ENCODE data around the gene OLFML2B.

Gene OLFML2B

DNA sequence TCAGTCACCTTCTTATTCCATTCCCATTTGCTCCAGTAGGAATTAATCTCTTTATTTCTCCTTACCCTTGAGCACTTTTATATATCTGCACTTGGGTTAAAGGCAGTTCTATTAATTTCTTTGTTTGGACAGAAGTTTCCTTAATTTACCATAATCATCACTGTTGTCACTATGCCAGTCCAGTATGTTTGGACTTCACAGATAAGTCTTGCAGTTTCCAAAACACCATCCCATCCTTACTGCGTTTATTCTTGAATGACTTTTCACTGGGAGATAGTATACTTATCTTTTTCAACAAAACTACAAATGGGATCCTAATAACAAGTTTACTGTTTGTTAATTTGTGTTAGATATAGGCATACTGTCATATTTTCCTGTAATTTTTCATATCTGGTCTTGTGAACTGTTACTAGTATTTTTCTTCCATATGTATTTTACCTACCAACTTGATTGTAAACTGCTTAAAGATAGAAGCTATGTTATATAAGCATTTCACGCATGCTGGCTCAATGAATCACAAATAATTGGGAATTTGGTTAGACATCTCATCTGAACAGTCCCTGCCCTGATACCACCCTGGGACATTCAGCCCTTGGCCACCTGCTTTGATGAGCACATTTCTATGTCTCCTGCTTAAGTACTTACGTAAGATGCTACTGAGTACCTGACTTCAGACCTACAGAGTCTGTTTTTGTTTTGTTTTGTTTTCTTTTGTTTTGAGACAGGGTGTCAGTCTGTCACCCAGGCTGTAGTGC, 78.2 kb downstream of the OLFML2B start:
- no peak for DNase-seq (ENCODE audit: low read depth in 3 of 3)

DNA sequence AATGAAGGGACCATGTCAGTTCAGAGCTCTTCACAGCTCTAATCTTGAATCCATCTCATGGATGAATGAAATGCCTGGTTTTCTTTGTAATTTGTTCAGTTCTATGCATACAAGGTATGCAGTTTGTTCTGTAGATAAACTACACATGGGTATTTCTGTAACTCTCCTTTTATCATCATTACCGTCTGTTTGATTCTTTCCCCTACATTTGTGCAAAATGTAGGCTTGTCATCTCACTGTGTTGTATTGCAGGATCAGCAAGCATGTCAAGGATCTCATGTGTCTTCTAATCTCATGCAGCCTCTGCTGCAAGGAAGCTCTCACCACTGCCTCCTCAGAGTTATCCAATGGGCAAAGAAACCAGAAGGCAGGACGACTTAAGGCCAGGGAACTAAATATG, 79.3 kb downstream of the OLFML2B start:
- no peak for DNase-seq (ENCODE audit: low read depth in 3 of 3)

DNA sequence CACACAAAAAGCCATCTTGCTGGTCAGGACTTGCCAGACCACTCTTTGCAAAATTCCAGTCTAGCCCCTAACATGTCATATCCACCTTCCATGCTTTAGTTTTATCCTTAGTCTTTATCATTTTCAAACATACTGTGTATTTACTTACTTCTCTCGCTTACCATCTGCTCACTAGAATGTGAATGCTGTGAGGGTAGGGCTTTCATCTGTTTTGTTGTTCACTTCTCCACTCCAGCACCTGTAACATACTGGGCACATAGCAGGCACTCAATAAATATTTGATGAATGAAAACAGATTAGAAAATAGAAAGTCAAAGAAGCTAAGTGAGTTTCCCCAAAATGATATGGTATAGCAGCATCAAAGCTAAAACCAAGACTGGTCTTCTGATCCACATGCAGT, 79.9 kb downstream of the OLFML2B start:
- DNase-seq (ENCODE audit: low read depth in 3 of 3): no peak

DNA sequence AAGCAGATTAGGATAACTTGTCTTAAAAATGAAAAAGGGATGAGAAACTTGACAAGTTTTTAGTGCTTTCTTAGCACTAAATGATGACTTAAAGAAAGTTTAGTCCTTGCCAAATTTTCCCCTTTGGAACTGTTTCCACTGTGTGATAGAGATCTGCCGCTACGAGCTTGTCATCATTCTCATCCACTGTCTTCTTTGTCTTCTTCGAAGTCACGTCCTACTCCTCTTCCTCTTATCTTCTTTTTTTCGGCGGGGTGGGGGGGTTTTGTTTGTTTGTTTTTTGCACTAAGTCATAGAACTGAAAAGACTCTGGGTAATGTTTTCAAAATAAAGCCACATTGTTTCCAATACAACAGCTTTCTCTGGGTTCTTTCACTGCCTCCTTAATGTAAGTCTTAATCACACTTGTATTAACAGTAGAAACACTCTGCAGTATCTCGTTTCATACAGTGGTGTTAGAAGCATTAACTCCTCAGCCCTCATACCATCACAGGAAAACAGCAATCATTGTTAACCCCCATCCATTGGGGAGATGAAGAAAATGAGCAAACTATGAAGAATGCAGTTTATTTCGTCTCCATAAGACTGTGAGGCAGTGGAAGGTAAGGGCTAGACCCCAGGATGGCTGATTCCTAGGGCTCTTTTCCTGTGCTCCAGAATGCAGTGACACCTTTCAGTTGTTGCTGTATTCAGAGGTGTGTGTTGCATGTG, 81.8 kb downstream of the OLFML2B start:
- no peak for DNase-seq (ENCODE audit: low read depth in 3 of 3)

DNA sequence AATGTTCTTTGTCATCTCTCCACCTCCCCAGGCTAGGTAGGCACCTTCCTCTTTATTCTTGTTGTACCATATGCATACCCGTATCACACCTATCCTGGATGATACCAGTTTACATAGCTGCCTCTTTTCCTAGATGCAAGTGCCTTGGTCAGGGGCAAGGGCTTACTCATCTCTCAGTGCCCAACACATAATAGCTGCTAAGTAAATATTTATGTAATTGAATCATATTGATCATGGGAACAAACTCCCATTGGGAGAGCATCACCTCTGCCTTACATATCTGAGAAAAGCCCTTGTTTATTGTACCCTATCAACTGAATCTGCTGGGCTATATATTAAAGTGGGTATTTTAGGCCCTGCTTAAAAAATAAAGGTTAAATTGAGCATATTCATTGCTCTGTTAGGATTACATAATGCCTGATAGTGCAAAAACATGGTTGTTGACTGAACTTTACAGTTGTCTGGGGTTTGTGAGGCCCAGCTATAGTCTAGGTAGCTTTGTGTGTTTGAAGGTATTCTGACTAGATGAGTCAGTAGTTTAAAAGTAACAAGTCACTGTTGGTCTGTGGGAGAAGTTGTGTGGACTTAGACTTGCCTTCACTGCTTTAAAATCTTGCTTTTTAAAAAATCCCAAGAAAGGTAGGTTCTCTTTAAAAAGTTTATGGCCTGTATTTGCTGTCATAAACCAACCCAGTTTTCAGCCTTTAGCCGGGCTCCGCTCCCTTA, 82.6 kb downstream of the OLFML2B start:
- DNase-seq (ENCODE audit: low read depth in 3 of 3): no peak

DNA sequence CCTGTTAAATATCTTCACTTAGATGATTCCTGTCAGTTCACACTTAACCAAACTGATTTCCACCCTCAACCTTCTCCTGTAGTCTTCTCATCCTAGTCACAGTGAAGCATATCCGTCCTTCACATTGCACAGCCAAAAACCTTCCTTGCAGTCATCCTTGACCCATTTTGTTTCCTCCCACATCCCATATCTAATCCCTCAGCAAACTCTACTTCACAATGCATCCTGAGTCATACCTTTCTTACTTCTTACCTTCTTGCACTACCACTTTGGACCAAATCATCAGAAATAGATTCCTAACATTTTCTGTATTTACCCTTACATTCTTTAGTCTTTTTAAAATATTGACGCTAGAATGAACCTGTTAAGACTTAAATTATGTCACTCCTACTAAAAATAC, 86.9 kb downstream of the OLFML2B start:
- no peak for DNase-seq (ENCODE audit: low read depth in 3 of 3)

DNA sequence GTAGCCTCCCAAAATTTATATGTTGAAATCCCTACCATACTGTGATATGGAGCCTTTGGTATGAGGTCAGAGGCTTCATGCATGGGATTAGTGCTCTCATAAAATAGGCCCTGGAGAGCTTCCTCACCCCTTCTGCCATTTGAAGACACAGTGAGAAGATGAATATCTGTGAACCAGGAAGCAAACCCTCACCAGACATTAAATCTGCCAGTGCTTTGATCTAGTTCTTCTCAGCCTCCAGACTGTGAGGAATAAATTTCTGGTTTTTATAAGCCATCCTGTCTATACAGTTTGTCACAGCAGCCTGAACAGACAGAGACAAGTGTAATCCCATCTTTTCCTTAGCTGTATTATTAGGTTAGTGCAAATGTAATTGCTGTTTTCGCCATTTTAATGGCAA, 88.4 kb downstream of the OLFML2B start:
- no peak for DNase-seq (ENCODE audit: low read depth in 3 of 3)

DNA sequence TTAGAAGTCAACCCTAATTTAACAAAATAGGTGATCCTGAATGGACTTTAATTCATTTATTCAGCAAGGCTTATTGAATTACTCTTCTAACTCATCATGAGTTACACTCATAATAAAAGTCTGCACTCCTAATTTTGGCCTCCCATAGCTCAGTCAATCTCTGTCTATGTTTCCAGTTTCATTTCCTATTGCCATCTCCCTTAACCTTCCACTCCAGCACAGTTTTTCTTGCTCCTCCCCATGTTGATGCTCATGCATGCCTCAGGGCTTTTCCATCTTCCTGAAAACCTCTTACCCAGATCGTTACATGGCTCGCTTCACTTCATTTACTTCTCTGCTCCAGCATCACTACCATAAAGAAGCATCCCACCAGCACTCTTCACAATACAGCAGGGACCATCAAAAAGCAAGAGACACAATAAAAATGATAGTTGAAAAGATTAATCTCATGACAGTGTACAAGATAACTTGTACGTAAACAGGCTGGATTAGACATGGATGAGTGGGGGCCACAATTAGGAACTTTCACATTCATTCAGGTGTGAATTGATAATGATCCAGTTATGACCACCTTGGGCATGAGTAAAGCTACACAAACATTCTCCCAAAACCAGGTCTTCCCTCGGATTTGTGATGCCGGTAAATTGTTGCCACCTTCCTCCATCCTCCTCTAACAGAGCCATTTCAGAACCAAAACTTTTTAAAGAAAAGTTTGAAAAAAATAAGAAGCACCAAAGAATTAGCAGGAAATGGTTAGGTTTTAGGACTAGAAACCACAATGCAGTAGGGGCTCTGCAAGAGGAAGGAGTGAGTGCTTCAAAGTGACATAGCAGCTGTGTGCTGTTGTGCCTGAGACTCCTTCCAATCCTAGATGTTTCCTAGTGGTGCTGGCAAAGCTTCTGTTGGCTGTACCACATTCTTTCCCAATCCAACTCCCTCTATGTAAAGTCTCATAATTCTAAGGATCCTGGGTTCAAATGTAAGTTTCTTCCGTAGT, 89.8 kb downstream of the OLFML2B start:
- no peak for DNase-seq (ENCODE audit: low read depth in 3 of 3)

All from stimulated activated CD4-positive, alpha-beta T cell treated with anti-CD3 and anti-CD28 coated beads, TNF-alpha, amount 100 ng/mL, for 4 hours (primary cell).